CMK (cell line): ENCODE data around the gene SNW1.
A peak's percentile ranks its signal among the peaks of the same experiment; 100 is the strongest.
"Not testable (repeated sequence)": the region's sequence is repeated elsewhere in the genome, so short reads cannot be mapped to it uniquely, and the experiment has no call there.

Experiments used
- DNase-seq: peaks from one replicate; pipeline ENCODE4 v3.0.0-alpha.2; 2010; ENCODE audit warnings: low read depth

Gene SNW1

DNA sequence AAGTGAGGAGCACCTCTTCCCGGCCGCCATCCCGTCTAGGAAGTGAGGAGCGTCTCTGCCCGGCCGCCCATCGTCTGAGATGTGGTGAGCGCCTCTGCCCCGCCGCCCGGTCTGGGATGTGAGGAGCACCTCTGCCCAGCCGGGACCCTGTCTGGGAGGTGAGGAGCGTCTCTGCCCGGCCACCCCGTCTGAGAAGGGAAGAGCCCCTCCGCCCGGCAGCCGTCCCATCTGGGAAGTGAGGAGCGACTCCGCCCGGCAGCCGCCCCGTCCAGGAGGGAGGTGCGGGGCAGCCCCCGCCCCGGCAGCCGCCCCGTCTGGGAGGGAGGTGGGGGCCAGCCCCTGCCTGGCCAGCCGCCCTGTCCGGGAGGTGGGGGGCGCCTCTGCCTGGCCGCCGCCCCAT lies 13.5 kb downstream of the SNW1 start:
- not testable (repeated sequence) for DNase-seq

DNA sequence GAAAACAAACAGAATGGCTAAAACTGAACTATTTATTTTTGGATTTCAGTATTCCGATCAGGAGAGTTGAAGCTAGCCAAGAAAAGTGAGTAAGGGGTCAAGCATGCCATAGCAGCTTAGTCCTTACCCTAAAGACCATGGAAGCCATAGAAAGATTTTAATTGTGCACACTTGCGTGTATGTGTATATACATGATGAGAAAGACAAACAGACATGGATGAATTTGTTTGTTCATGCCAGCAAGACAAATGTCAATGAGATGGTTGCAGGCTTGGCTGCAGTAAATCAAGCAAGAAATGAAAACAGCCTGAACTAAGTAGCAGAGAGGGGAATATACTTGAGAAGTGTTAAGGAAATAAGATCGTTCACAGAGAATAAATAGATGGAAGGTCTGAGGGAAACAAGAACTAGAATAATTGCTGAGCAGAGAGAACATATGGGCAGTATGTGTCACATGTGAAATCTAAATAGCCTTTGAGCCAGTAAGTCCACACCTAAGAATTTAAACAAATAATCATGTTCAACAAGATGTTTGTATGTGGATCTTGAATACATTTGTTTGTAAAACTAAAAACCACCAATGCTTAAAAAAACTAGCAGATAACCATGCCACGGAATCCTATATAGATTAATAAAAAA lies 14.8 kb downstream of the SNW1 start:
- no peak for DNase-seq

DNA sequence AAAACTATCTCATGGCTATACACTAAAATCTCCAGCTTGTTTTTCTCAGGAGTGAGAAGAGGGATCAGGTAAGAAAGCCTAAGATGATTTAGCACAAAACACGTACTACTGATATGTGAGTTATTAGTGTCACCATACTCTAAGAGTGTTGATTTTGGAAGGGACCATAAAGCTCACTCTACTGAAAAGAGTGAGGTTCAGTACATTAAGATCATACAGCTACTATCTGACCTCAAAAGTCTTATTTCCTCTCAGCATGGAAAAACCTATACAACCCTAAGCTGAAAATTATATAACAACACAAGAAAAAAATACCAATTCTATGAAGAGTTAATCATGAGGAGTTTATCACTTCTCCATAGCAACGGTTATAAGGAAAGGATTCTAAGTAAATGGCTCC lies 19.5 kb downstream of the SNW1 start:
- DNase-seq, result no peak

DNA sequence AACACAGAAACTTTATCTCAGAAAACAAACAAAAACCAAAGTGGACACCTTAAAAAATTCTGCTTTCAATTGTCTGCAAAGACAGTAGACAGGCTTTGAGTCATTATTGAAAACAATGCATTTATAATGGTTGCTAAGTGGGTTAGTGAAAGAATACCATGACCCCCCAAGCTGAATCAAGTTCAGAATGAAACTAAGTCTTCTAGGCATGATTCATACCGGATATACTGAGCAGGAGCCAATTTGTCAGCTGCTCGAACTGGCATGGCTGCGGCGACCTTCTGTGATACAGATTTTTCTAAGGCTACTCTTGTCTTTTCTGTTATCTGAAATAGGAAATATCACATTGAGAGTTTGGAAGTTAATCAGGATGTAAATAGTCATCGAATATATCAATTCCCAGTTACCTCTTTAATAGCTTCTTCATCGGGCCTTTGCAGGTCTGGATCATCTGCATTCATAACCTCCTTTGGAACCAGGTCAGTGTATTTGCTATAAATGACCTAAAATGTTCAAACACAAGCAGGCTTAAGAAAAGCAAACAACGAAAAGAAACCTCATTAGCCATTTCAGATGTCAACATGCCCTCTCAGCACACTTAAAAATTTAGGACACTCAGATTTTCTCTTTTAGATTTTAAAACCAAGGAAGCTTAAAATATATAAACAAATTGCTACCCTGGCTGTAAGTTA lies 22.3 kb downstream of the SNW1 start:
- no peak for DNase-seq

DNA sequence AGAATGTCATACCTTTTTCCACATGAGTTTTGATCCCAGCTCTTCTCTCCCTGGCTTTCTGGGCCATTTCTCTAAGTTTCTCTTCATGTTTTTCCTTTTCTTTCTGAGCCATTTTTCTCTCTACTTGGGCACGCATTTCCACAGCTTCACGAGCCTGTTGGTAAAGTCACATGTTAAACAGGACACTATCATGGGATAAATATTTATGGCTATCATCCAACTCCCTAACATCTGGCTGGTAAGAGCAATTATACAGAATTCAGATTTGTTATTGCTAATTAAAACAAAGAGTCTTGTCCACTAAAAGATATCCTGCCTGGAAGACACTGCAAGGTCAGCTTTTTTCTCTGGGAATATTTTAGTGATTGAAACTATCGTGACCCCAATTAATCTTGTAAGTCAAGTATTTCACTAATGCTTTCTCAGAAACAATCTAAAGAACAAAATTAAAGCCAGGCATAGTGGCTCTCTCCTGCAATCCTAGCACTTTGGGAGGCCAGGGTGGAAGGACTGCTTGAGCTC lies 29.9 kb downstream of the SNW1 start:
- no peak for DNase-seq

DNA sequence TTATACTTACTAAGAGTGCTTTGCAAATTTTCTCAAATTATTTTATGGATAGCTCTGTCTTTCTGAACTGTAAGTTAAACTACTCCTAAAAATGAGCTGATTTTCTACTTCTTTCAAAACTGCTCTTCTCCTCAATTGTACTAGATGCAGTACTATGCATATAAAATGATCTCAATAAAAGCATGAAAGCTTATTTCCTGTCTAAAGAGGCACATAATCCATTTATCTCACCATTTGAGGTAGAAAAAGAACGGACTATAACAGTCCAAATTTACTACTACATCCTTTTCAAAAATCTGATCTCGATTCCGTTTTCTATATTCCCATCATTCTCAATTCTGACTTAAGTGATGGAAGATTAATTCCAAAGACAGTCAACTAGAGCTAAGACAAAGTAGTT lies 38.7 kb downstream of the SNW1 start:
- DNase-seq, result no peak

DNA sequence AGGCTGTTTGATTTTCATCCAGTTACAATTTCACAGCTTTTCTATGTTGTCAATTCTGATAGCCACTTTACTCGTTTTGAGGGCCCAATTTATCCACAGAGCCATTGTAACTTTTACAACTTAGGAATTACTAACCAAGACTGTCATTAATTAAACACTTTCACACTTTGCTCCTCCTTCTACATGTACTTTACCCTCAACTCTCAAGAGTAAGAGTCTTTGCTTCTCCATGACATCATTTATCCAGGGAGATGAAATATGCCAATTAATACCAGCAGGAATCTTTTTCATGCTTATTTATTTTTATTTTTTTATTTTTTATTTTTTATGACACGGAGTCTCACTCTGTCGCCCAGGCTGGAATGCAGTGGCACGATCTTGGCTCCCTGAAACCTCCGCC lies 39.5 kb downstream of the SNW1 start:
- no peak for DNase-seq

DNA sequence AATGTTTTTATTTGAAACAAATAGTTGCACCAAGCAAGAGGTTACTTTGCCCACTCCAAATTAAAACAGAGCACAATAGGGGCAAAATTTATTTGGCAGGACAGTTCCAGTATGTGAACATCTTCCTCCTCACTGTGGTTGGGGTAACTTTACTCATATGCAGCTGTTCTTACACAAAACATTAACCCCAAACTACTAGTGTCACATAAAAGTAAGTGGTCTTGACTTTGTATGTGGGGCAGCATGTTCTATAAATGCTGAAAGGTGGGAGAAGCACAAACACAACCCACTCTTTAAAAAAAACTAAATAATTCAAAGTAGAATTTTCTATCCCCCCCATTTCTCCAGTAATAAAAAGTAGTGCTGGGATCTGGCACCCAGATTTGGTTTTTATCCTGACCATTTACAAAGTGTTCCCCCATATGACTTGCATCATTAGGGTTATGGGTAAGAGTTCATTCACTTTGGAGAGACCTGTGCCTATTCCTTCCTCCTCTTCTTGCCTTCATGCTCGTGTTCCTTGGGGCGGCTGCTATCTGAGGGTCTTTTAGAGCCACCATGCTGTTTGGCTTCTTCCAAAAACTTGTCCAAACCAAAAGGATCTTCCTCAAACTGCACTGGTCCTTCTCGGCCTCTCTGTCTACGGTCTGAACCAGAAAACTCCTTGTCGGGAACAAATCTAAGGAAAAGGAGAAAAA lies 43.2 kb downstream of the SNW1 start:
- DNase-seq, result no peak

DNA sequence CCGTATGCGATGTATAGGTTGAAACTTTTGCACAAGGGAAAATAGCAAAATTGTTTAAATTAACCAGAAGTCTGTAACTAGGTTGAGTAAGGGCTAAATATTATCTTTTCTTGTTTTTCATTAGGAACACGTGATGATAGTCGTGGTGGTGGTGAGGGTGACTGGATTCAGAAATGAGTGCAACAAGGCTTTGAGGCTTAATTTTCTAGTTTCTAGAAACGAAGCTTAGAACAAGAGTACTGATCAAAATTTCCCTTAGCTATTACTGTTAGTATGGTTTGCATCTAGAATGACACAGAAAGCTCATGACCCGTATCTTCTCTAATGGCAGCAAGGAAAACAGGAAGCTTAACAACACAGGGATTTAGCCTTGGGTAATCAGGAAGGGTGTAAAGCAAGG lies 46.0 kb downstream of the SNW1 start:
- DNase-seq, result no peak

DNA sequence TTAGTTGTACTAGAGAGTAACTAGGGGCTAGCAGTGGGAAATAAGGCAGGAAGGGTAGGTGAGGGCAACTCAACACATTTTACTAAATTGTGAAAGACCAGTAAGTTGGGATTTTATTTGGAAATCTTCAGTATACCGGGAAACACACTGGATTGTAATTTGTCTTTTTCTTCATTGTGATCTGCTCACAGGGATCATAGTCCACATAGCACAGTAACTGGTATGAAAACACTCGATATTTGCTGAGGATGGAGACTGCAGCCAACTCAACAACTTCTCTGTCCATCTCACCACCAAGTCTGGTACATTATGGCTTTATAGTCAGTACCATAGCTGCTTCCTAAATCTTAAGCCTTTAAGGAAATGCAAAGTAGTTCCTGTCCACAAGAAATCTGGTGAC lies 50.6 kb downstream of the SNW1 start:
- DNase-seq, result no peak

DNA sequence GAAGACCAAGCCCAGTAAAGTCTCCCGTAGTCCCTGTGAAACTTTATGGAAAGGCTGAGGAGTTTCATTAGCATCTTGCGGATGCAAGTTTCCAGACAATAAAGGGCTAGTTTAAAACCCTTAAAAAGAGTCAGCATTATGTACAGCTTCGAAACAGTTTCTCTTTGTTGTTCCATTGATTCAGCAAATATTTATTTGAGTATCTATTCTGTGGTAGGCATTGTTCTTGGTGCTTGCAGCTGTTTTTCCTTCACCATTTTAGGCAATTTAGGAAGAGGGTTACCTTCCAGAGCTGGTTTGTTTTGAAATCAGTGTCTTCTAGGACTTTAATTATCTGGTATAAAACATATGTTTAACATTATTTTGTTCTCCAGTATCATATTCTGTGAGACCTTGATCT lies 51.5 kb downstream of the SNW1 start:
- no peak for DNase-seq

DNA sequence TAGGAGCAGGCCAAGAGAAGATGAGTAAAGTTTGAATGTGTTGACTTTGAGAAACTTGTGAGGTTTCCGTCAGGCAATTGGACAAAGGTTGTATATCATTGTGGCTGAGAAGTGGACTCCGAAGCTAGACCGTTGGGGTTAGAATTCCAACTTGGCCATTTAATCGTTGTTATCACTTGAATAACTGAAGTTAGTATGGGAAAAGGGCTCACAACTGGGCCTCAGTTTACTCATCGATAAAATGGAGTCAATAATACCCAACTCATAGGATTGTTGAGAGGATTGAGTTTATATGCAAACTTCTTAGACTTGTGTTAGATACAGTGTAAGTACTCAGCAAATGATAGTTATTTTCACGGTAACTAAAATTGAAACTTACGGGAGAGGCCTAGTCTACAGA lies 52.2 kb downstream of the SNW1 start:
- DNase-seq, result no peak

DNA sequence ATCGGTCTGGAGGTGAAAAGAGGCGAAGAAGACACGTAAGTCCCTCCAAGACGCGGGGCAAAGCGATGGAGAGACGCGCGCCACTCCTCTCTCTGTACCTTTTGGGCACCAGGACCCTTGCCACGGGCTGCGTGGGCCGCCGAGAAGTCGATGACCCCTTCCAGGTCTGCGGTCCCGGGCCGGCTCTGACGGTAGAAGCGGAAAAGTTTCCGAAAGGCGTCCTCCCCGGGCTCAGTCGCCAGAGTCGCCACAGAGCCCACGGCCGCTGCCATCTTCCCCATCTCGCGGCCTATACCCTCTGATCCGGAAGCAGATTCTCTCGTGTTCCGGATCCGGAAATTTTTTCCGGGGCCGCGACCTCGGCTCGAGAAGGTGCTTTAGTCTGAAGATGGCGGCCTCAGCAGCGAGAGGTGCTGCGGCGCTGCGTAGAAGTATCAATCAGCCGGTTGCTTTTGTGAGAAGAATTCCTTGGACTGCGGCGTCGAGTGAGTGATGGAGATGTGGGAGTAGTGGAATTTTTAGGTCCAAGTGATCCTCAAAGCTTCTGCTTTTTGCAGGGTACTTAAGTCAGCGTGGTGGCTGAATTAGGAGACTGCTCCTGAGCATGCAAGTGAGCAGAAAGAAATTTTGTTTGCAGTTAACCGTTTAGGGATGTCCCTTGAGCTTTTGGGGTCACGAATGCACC lies 53.1 kb downstream of the SNW1 start, which contains the start of the genes ALKBH1 and SLIRP:
Gene ALKBH1 (minus strand): TSS at position 300 of the 685 bp plus-strand sequence. CDS start 19 bp downstream, at position 281.
Gene SLIRP (plus strand): TSS at position 380 of the 685 bp plus-strand sequence. CDS start 9 bp downstream, at position 389.
- peak; percentile 35 for DNase-seq

DNA sequence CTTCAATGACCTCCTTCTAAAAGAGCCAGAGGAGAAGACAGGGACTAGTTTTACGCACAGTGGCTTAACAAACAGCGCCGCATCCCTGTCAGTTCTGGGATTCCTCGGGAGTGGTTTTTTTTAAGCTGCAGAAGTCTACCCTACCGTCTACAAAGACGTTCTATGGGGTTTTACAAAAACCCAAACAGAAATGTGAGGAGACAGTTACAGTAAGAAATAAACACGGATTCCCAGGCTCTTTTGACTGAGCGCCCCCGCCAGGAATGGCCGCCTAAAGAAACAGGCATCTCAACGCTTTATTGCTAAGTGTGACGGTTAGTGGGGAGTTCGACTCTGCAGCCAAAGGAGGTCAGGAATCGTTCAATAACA lies 53.6 kb downstream of the SNW1 start:
- DNase-seq, result peak; percentile 25

DNA sequence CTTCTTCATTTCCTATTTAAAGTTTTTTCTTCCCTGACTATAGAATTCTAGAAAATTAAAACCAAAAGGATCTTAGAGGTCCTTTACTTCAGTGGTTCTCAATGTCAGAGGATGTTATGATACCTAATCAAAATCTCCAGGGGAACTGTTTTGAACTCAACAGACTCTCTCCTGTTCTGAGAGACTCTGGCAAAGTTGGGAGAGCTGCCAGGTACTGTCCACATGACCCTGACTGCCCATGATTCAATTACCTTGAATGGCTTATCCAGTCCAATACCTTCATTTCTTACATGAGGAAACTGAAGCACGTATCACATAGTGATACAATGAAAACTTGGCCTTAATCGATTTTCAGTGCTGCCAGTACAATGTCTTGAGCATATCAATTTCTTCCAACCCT lies 69.7 kb downstream of the SNW1 start:
- no peak for DNase-seq

DNA sequence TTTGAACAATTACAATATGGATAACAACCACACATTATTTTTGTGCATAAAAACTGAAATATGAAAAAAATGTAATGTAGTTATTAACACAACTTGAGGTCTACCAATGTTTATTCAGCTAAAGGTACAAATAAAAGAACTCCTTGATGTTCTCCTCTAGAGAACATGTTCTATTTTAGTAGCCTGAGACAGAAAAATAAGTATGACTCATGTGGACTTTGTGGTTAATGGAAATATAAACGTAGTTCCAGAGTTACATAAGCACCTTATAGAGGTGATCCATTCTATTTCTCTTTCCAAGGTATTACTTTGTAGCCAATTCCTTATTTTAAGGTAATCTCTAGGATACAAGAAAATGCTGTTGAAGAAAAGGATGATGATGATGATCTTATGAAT lies 78.8 kb downstream of the SNW1 start:
- DNase-seq, result no peak

DNA sequence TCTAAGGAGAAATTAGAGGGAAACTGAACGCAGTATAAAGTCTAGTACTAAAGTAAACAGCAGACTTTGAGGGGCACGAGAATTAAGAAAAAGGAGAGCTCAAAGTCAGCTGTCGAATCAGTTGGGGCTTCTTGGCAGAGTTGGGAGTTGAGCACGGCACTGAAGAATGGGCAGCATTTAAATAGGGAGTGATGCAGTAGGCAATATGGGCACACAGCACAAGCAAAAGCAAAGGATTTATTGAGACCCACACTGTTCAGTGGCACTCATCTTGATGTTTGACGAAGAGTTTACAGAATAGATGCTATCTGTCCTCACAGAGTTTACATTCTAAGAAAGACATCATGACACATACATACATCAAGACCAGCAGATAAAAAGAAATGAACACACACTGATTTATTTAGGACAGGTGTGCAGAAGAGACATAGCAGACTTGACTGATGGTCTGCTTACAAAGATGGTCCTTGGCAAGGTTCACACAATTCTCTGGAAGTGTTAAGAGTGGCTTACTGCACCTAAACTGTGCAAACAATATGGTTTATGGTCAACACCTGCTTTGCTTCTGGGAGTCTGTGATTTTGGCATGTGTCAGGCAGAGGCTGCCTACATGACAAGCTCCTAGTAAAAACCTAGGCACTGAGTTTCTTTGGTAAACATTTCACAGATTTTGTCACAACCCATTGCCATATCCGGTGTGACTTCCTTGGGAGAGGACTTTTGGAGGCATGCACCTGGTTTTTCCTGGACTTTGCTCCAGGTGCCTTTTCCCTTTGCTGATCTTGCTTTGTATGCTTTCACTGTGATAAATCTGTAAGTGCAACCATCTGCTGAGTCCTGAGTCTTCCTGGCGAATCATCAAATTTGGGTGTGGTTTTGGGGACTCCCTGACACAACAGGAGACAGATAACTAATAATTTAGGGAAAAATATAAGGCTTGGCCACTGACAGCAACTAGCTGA lies 79.5 kb downstream of the SNW1 start:
- DNase-seq, result no peak

DNA sequence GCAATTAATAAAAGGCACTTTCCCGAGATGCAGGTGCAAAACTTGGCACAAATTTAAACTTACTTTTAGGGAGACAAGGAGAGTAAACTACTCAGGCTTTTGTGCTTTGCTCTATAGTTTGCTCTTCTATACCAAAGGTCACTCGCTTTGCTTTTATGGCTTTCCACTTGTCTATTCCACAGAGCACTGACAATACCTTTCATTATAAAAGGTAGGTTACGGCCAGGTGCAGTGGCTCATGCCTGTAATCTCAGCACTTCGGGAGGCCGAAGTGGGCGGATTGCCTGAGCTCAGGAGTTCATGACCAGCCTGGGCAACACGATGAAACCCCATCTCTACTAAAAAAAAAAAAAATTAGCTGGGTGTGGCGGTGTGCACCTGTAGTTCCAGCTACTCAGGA lies 86.0 kb downstream of the SNW1 start:
- no peak for DNase-seq

DNA sequence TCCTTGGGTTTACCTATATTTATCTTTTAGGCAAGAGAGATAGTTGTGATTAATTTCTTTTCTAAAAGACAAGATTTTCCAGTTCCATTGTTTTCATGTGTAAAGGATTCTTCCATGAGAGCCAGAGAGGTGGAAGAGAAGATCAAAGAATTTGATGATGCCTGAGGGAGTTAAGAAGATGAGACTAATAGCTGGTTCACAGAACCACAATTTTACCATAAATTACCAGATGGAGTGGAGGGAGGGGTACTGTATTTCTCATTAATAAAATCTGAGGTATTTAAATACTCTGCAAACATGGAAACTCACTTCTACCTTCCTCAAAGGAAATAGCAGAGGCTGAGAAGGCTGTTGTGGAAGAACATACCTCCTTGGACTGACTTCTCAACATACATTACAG lies 87.8 kb downstream of the SNW1 start:
- DNase-seq, result no peak
